ENCODE results near the gene SUN3.

Gene SUN3

GRCh38 chr7:47967708-47968107 lies 61.2 kb downstream of the SUN3 start:
- H3K4me3 ChIP-seq (ENCODE audit: low read length) = no peak overlapping the region
- peak; percentile 39 for DNase-seq (ENCODE audit: low read depth)
- no peak for TF ChIP-seq CTCF (conservative IDR thresholded peaks at IDR 0.05; ENCODE audit: low read length)

GRCh38 chr7:47967123-47967522 lies 61.8 kb downstream of the SUN3 start:
- no peak for DNase-seq (ENCODE audit: low read depth)
- TF ChIP-seq CTCF (conservative IDR thresholded peaks at IDR 0.05; ENCODE audit: low read length) = no peak
- no peak overlapping the region for H3K4me3 ChIP-seq (ENCODE audit: low read length)

- DNase-seq (ENCODE audit: low read depth) = no peak
- no peak for TF ChIP-seq CTCF (conservative IDR thresholded peaks at IDR 0.05; ENCODE audit: low read length)
- H3K4me3 ChIP-seq (ENCODE audit: low read length) = no peak overlapping the region
Observed at GRCh38 chr7:47965456-47965855, 63.5 kb downstream of the SUN3 start.

- TF ChIP-seq CTCF (conservative IDR thresholded peaks at IDR 0.05; ENCODE audit: low read length) = no peak
- no peak for DNase-seq (ENCODE audit: low read depth)
Observed at GRCh38 chr7:47962262-47962661, 66.6 kb downstream of the SUN3 start.

GRCh38 chr7:47957156-47957555 lies 71.8 kb downstream of the SUN3 start:
- DNase-seq (ENCODE audit: low read depth) = no peak
- no peak for TF ChIP-seq CTCF (conservative IDR thresholded peaks at IDR 0.05; ENCODE audit: low read length)

More at GRCh38 chr7:47962262-47962661, 66.6 kb downstream of the SUN3 start:
- no peak overlapping the region for H3K4me3 ChIP-seq (ENCODE audit: low read length)

GRCh38 chr7:47956220-47956619 lies 72.7 kb downstream of the SUN3 start:
- no peak for TF ChIP-seq CTCF (conservative IDR thresholded peaks at IDR 0.05; ENCODE audit: low read length)
- H3K4me3 ChIP-seq (ENCODE audit: low read length) = no peak overlapping the region
- no peak for DNase-seq (ENCODE audit: low read depth)

More at GRCh38 chr7:47957156-47957555, 71.8 kb downstream of the SUN3 start:
- H3K4me3 ChIP-seq (ENCODE audit: low read length) = no peak overlapping the region

GRCh38 chr7:47954231-47954911 lies 74.5 kb downstream of the SUN3 start:
- no peak for TF ChIP-seq CTCF (conservative IDR thresholded peaks at IDR 0.05; ENCODE audit: low read length)
- DNase-seq (ENCODE audit: low read depth) = peak; percentile 69
- H3K4me3 ChIP-seq (ENCODE audit: low read length) = no peak overlapping the region
